H7 (cell line): ENCODE data around the gene SUN1. TPM values are rescaled to one million over a fixed set of nuclear protein-coding genes. Genes with fewer than 3 reads are reported as not detected.
"Not testable (repeated sequence)": the region's sequence is repeated elsewhere in the genome, so short reads cannot be mapped to it uniquely, and the experiment has no call there.

ENCODE experiments used
- DNase-seq: peaks from one replicate; pipeline ENCODE4 v3.0.0; 2012
- H3K27me3 ChIP-seq: 2 replicates; pipeline ENCODE4 v1.6.0; 2011; ENCODE audit warnings: mild to moderate bottlenecking, low read length; ENCODE audit not compliant: control insufficient read depth, insufficient read depth
- H3K36me3 ChIP-seq: replicated peaks from 2 replicates; pipeline ENCODE4 v1.5.1; 2011; ENCODE audit warnings: low read length; ENCODE audit not compliant: control insufficient read depth, insufficient read depth
- H3K4me3 ChIP-seq: 2 replicates; pipeline ENCODE4 v1.5.1; 2011; ENCODE audit warnings: low read depth, mild to moderate bottlenecking, control low read depth, low read length, moderate library complexity; ENCODE audit not compliant: insufficient read depth
- total RNA-seq: library from RNA; depleted of rRNA; stranded (reverse); fragments of >200 nt; shearing (Covaris generic); gene quantifications from 2 replicates; pipeline ENCODE4 v1.2.3, GENCODE V29; 2014

Gene SUN1
- total RNA-seq, 1 experiment from 2014 or later = 60.5 TPM

- Histone ChIP-seq H3K27me3 (no peaks in the 10 kb centered on the region; the same call in 1 of the 2 replicates), H3K4me3 (no peak overlapping the region), H3K36me3 (peaks cover 4% of the 10 kb centered on the region; the same call in 1 of the 2 replicates)
- no peak for DNase-seq
These were observed 66.8 kb downstream of the SUN1 start for GRCh38 chr7:898855-899681.

GRCh38 chr7:899806-900205, 67.5 kb downstream of the SUN1 start:
- peaks cover 4% of the 10 kb centered on the region; the same call in 1 of the 2 replicates for H3K27me3 ChIP-seq
- DNase-seq = no peak
- H3K36me3 ChIP-seq = peaks cover 2% of the 10 kb centered on the region; the same call in 1 of the 2 replicates
- H3K4me3 ChIP-seq = no peak overlapping the region

- peaks cover 2% of the 10 kb centered on the region; the same call in 1 of the 2 replicates for H3K36me3 ChIP-seq
- H3K27me3 ChIP-seq = peaks cover 7% of the 10 kb centered on the region; the same call in 1 of the 2 replicates
- DNase-seq = no peak
- no peak overlapping the region for H3K4me3 ChIP-seq
These were observed 68.2 kb downstream of the SUN1 start for GRCh38 chr7:900331-901040.

- DNase-seq = no peak
- Histone ChIP-seq H3K27me3 (peaks cover 7% of the 10 kb centered on the region; the same call in 1 of the 2 replicates), H3K36me3 (peaks cover 2% of the 10 kb centered on the region; the same call in 1 of the 2 replicates), H3K4me3 (no peak overlapping the region)
These were observed 68.7 kb downstream of the SUN1 start for GRCh38 chr7:901041-901387.

DNA sequence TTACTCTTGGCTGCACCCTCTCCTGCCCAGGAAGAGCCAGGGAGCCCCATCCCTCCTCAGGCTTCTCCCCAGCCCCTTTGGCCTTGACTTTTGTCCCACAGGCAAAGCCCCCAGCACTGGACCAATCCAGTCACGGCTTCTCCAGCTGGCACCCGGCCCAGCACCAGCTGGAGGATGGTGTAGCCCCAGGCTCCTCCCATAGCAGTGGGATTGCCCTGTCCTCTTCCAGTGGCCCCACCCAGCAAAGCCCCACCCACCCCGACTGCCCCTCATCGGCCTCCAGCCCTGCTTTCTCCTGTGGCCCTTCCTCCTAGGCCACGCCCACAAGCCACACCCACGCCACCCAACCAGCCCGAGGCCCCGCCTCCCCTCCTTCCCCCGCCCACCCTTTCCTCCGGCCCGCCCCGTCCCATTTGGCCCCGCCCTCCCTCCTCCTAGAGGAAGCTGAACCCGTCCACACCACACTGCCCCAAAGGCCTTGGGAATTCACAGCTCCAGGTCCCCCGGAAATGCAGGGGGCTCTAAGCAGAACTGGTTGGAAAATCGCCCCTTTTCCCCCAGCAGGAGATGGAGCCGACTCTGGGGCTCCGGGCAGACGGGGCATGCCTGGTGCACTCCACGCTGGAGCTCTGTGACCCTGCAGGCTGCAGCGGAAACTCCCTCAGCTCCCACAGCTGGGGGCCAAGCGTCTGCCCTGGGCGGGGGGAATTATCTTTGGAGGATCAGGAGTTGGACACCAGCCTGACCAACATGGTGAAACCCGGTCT, 69.3 kb downstream of the SUN1 start:
- peaks cover 7% of the 10 kb centered on the region; the same call in 1 of the 2 replicates for H3K27me3 ChIP-seq
- peak overlapping the region; percentile 30 for H3K4me3 ChIP-seq
- peak; percentile 100 for DNase-seq
- 0 out of 2 replicates have a peak, but pooled peaks cover 2% of the 10 kb centered on the region for H3K36me3 ChIP-seq

GRCh38 chr7:902996-903395, 70.7 kb downstream of the SUN1 start:
- Histone ChIP-seq H3K27me3 (peaks cover 15% of the 10 kb centered on the region; the same call in 1 of the 2 replicates), H3K36me3 (no peaks in the 10 kb centered on the region), H3K4me3 (no peak overlapping the region)
- DNase-seq = no peak

GRCh38 chr7:903921-904755, 71.9 kb downstream of the SUN1 start:
- Histone ChIP-seq H3K4me3 (no peak overlapping the region), H3K27me3 (peaks cover 22% of the 10 kb centered on the region), H3K36me3 (no peaks in the 10 kb centered on the region)
- DNase-seq = no peak

- DNase-seq = no peak
- H3K27me3 ChIP-seq = peaks cover 29% of the 10 kb centered on the region
- H3K36me3 ChIP-seq = no peaks in the 10 kb centered on the region
- no peak overlapping the region for H3K4me3 ChIP-seq
These were observed 72.6 kb downstream of the SUN1 start for GRCh38 chr7:904847-905246.

- no peak for DNase-seq
- no peaks in the 10 kb centered on the region for H3K36me3 ChIP-seq
- H3K4me3 ChIP-seq = no peak overlapping the region
- peaks cover 29% of the 10 kb centered on the region for H3K27me3 ChIP-seq
These were observed 74.5 kb downstream of the SUN1 start for GRCh38 chr7:906776-907157.

- H3K4me3 ChIP-seq = no peak overlapping the region
- peaks cover 29% of the 10 kb centered on the region for H3K27me3 ChIP-seq
- H3K36me3 ChIP-seq = no peaks in the 10 kb centered on the region
- no peak for DNase-seq
These were observed 75.1 kb downstream of the SUN1 start for GRCh38 chr7:907158-907980.

DNA sequence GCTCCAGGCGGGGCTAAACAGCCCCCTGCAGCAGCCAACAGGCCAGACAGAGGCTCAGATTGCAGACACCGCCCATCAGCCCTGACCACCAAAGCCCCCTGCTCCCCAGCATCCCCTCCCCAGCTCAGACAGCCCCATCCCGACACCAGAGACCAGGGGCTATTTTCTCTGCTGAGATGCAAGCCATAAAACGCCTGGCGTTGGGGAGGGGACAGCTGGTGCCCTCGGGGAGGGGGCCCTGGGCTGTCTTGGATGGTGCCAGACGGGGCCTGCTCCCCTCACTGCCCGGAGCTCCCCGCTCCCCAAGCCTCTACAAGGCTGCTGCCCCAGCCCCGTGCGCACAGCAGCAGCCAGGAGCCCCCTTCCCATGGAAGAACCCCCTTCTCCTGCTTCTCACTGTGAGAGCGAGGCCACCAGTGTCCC, 75.9 kb downstream of the SUN1 start:
- H3K27me3 ChIP-seq = peaks cover 29% of the 10 kb centered on the region
- DNase-seq = no peak

DNA sequence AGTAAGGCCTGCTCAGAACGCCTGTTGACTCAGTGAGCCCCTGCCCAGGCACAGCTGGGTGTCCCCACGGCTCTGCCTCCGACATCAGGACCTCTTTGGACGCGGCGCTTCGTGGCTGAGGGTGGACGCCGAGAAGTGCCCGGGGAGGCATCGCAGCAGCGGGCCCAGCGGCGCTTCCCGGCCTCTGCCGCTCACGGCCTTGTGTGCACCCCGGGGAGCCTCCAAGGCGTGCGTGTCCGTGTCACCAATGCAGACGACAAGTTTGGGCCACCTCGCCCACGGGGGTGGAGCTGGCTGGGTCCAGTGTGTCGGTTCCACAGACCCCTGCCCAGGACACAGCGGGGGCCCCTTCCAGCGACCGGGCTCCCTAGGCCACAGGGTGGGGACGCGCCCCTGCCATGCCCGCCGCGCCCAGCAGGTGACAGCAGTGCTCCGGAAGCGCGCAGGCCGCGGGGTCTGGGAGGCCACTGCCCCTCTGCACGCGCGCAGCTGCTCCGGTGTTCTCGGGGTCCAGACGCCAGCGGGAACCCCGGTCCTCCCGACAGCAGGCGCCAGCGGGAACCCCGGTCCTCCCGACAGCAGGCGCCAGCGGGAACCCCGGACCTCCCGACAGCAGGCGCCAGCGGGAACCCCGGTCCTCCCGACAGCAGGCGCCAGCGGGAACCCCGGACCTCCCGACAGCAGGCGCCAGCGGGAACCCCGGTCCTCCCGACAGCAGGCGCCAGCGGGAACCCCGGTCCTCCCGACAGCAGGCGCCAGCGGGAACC, 76.5 kb downstream of the SUN1 start:
- DNase-seq = peak; percentile 97
- Histone ChIP-seq H3K4me3 (peak overlapping the region; percentile 29), H3K27me3 (peaks cover 29% of the 10 kb centered on the region)
- H3K36me3 ChIP-seq = not testable (repeated sequence)

More for the DNA sequence above, 75.9 kb downstream of the SUN1 start:
- Histone ChIP-seq H3K36me3 (no peaks in the 10 kb centered on the region), H3K4me3 (no peak overlapping the region; the same call in 1 of the 2 replicates)
